HFFc6 (cell line): Measurements from ENCODE around the gene LRRTM3. TPM values are rescaled to one million over a fixed set of nuclear protein-coding genes. Genes with fewer than 3 reads are reported as not detected.

Experiments used
- DNase-seq: peaks from one replicate; pipeline ENCODE4 v3.0.0-alpha.2; 2018
- H3K27ac Mint-ChIP-seq: 2 replicates; pipeline ENCODE4 v1.8.0; 2020; ENCODE audit warnings: mild to moderate bottlenecking, mixed read lengths
- H3K27me3 Mint-ChIP-seq: 2 replicates; pipeline ENCODE4 v1.8.0; 2021; ENCODE audit warnings: mild to moderate bottlenecking, moderate library complexity, mixed read lengths; ENCODE audit not compliant: insufficient read depth
- H3K36me3 Mint-ChIP-seq: 2 replicates; pipeline ENCODE4 v1.8.0; 2021; ENCODE audit warnings: low read depth, mixed read lengths
- H3K4me1 Mint-ChIP-seq: 2 replicates; pipeline ENCODE4 v1.8.0; 2020; ENCODE audit warnings: low read depth, mixed read lengths
- H3K4me3 Mint-ChIP-seq: 2 replicates; pipeline ENCODE4 v1.8.0; 2020; ENCODE audit warnings: mild to moderate bottlenecking, moderate library complexity, mixed read lengths
- H3K9me3 Mint-ChIP-seq: 2 replicates; pipeline ENCODE4 v1.8.0; 2020; ENCODE audit warnings: mild to moderate bottlenecking, mixed read lengths
- CTCF ChIP-seq: fragments of 200-600 bp; sonication (generic); IDR thresholded peaks from 2 replicates; pipeline ENCODE4 v1.5.0; 2021; ENCODE audit warnings: antibody characterized with exemption, mild to moderate bottlenecking
- total RNA-seq, 6 experiments: library from RNA; stranded (reverse); fragmentation: NEBNext Ultra II Directional; extraction: Animal tissue kit (Norgen Biotek cat#: 25700); gene quantifications; 2 replicates in 1 of 6; 3 replicates in 5 of 6; pipeline ENCODE4 v1.2.3, GENCODE V29; 2021

LRRTM3 gene
- total RNA-seq, 6 experiments from 2014 or later = not detected

DNA sequence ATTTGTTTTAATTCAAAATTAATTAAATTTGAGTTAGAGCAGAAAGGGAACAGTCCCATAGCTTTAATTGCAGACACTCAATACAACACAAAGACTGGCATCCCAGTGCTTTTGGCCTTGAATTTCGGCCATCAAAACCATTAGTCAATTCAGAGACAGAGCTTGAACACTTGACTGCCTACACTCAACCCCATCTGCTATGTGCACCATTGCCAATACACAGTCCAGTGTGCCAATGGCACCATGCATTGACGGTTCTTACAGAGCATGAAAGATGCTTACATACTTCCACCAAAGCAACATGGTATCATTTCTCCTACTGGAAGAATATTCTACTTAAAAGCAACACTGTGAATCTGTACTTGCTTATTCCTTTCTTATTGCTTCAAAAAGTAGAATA, 43.6 kb upstream of the LRRTM3 start:
- H3K27me3 Mint-ChIP-seq = no peaks in the 10 kb centered on the region
- no peak overlapping the region for H3K27ac Mint-ChIP-seq
- DNase-seq = no peak
- TF ChIP-seq CTCF = no peak
- H3K4me3 Mint-ChIP-seq = no peak overlapping the region
- no peaks in the 10 kb centered on the region for H3K4me1 Mint-ChIP-seq
- no peaks in the 10 kb centered on the region for H3K36me3 Mint-ChIP-seq
- H3K9me3 Mint-ChIP-seq = no peaks in the 10 kb centered on the region

GRCh38 chr10:66886848-66887247, 39.0 kb upstream of the LRRTM3 start:
- DNase-seq = no peak
- no peaks in the 10 kb centered on the region for H3K27me3 Mint-ChIP-seq
- H3K9me3 Mint-ChIP-seq = no peaks in the 10 kb centered on the region; the same call in 1 of the 2 replicates
- H3K4me1 Mint-ChIP-seq = no peaks in the 10 kb centered on the region
- TF ChIP-seq CTCF = no peak
- no peak overlapping the region for H3K4me3 Mint-ChIP-seq
- H3K27ac Mint-ChIP-seq = no peak overlapping the region
- H3K36me3 Mint-ChIP-seq = no peaks in the 10 kb centered on the region

DNA sequence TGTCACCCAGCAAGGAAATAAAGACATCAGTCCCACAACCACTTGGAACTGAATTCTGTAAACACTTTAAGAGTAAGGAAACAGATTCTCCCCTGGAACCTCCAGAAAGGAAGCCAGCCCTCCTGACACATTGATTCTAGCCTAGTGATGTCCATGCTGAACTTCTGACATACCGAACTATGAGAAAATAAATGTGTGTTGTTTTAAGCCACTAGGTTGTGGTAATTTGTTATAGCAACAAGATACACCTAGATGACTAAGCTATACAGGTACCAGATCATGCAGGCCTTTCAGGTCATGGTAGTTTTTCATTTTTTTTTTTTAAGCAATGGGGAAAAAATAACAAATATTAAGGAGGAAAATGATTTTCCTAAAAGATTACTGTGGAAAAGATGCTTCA, 37.6 kb upstream of the LRRTM3 start:
- no peaks in the 10 kb centered on the region for H3K4me1 Mint-ChIP-seq
- no peak for TF ChIP-seq CTCF
- no peaks in the 10 kb centered on the region for H3K27me3 Mint-ChIP-seq
- H3K4me3 Mint-ChIP-seq = no peak overlapping the region
- H3K36me3 Mint-ChIP-seq = no peaks in the 10 kb centered on the region
- no peak for DNase-seq
- no peaks in the 10 kb centered on the region; the same call in 1 of the 2 replicates for H3K9me3 Mint-ChIP-seq
- H3K27ac Mint-ChIP-seq = no peak overlapping the region

DNA sequence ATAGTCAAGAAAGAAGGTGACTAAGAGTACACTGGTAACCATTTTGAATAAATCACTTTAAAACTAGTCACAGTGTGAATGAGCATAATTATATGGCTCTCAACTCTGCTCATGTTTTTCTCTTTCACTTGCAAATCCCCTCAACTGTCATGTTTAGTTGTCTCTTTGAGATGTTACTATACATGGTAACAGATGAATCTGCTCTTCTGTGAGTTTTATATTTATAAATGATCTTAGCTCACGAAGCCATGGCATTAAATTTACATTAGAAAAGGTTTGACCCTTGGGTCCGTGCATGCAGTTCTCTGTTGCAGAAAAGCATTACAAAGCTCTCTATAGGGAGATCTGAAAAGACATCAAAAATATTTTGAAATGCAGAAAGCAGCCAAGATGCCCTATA, 33.0 kb upstream of the LRRTM3 start:
- Mint-ChIP-seq H3K27me3 (no peaks in the 10 kb centered on the region), H3K27ac (no peak overlapping the region), H3K4me1 (no peaks in the 10 kb centered on the region), H3K4me3 (no peak overlapping the region), H3K36me3 (no peaks in the 10 kb centered on the region), H3K9me3 (peaks cover 2% of the 10 kb centered on the region; the same call in 1 of the 2 replicates)
- no peak for DNase-seq
- no peak for TF ChIP-seq CTCF

- Mint-ChIP-seq H3K9me3 (no peaks in the 10 kb centered on the region), H3K36me3 (no peaks in the 10 kb centered on the region)
Observed at GRCh38 chr10:66910671-66911070, 15.2 kb upstream of the LRRTM3 start.

More at GRCh38 chr10:66910671-66911070, 15.2 kb upstream of the LRRTM3 start:
- H3K27ac Mint-ChIP-seq = no peak overlapping the region
- no peaks in the 10 kb centered on the region; the same call in 1 of the 2 replicates for H3K27me3 Mint-ChIP-seq
- no peak for DNase-seq
- TF ChIP-seq CTCF = no peak
- no peak overlapping the region for H3K4me3 Mint-ChIP-seq
- H3K4me1 Mint-ChIP-seq = no peaks in the 10 kb centered on the region
